Immature natural killer cell (primary cell): Measurements from ENCODE around the gene GATA5. TPM values are rescaled to one million over a fixed set of nuclear protein-coding genes. Genes with fewer than 3 reads are reported as not detected.

Source experiments
- DNase-seq, 3 donors: peaks; one replicate each; pipeline ENCODE4 v3.0.0; 2022; ENCODE audit warnings: mixed read lengths in 1 of 3
- H3K27ac Mint-ChIP-seq, 6 donors: one replicate each; pipeline ENCODE4 v1.8.0; 2020; ENCODE audit warnings: mixed read lengths in 6 of 6, mild to moderate bottlenecking in 5 of 6, inconsistent platforms in 4 of 6, moderate library complexity in 3 of 6
- H3K27me3 Mint-ChIP-seq, 3 donors: one replicate each; pipeline ENCODE4 v1.8.0; 2020 to 2021; ENCODE audit warnings: low read depth in 3 of 3, mild to moderate bottlenecking in 3 of 3, mixed read lengths in 3 of 3, moderate library complexity in 3 of 3, inconsistent platforms in 1 of 3
- H3K36me3 Mint-ChIP-seq, 3 donors: one replicate each; pipeline ENCODE4 v1.8.0; 2020; ENCODE audit warnings: mixed read lengths in 3 of 3, inconsistent platforms in 2 of 3, mild to moderate bottlenecking in 2 of 3
- H3K4me1 Mint-ChIP-seq, 2 donors: one replicate each; pipeline ENCODE4 v1.8.0; 2020; ENCODE audit warnings: inconsistent platforms in 2 of 2, mild to moderate bottlenecking in 2 of 2, mixed read lengths in 2 of 2, moderate library complexity in 1 of 2
- H3K4me3 Mint-ChIP-seq, 5 donors: one replicate each; pipeline ENCODE4 v1.8.0; 2020; ENCODE audit warnings: mild to moderate bottlenecking in 5 of 5, mixed read lengths in 5 of 5, inconsistent platforms in 3 of 5, moderate library complexity in 3 of 5
- H3K9me3 Mint-ChIP-seq, 6 donors: one replicate each; pipeline ENCODE4 v1.8.0; 2020; ENCODE audit warnings: mild to moderate bottlenecking in 6 of 6, mixed read lengths in 6 of 6, inconsistent platforms in 4 of 6, moderate library complexity in 3 of 6
- polyA plus RNA-seq, 3 donors: library from polyadenylated mRNA; unstranded; fragments of 300-500 nt; fragmentation: Illumina TruSeq; gene quantifications; one replicate each; pipeline ENCODE4 v1.2.3, GENCODE V29; 2021

The GATA5 gene
- polyA plus RNA-seq, 3 donors from 2014 or later = not detected

GRCh38 chr20:62477669-62478455 lies 2.1 kb upstream of the GATA5 start:
- H3K4me1 Mint-ChIP-seq = peaks cover 0 to 3% of the 10 kb centered on the region in 2 donors
- H3K4me3 Mint-ChIP-seq = no peak overlapping the region
- peaks cover 8 to 19% (median 11%) of the 10 kb centered on the region in 3 donors for H3K27me3 Mint-ChIP-seq
- H3K9me3 Mint-ChIP-seq = no peaks in the 10 kb centered on the region
- H3K27ac Mint-ChIP-seq = no peak overlapping the region
- no peaks in the 10 kb centered on the region for H3K36me3 Mint-ChIP-seq
- no peak for DNase-seq

- no peaks in the 10 kb centered on the region for H3K36me3 Mint-ChIP-seq
- DNase-seq = no peak
- no peak overlapping the region for H3K4me3 Mint-ChIP-seq
- peaks cover 8 to 23% (median 9%) of the 10 kb centered on the region in 3 donors for H3K27me3 Mint-ChIP-seq
- peaks cover 0 to 3% of the 10 kb centered on the region in 2 donors for H3K4me1 Mint-ChIP-seq
- no peak overlapping the region for H3K27ac Mint-ChIP-seq
- H3K9me3 Mint-ChIP-seq = no peaks in the 10 kb centered on the region
These were observed 452 bp upstream of the GATA5 start for GRCh38 chr20:62476056-62476838.

GRCh38 chr20:62475027-62475771 lies 596 bp downstream of the GATA5 start:
- Mint-ChIP-seq H3K27me3 (peaks cover 9 to 23% (median 9%) of the 10 kb centered on the region in 3 donors), H3K27ac (no peak overlapping the region), H3K4me3 (no peak overlapping the region), H3K36me3 (no peaks in the 10 kb centered on the region), H3K9me3 (no peaks in the 10 kb centered on the region), H3K4me1 (peaks cover 0 to 3% of the 10 kb centered on the region in 2 donors)
- DNase-seq = no peak

- H3K9me3 Mint-ChIP-seq = no peaks in the 10 kb centered on the region
- no peak for DNase-seq
- H3K27me3 Mint-ChIP-seq = peaks cover 8 to 23% (median 10%) of the 10 kb centered on the region in 3 donors
- H3K27ac Mint-ChIP-seq = no peak overlapping the region
- peaks cover 0 to 3% of the 10 kb centered on the region in 2 donors for H3K4me1 Mint-ChIP-seq
- no peaks in the 10 kb centered on the region for H3K36me3 Mint-ChIP-seq
- no peak overlapping the region for H3K4me3 Mint-ChIP-seq
These were observed 1.2 kb downstream of the GATA5 start for GRCh38 chr20:62474604-62475026.

DNA sequence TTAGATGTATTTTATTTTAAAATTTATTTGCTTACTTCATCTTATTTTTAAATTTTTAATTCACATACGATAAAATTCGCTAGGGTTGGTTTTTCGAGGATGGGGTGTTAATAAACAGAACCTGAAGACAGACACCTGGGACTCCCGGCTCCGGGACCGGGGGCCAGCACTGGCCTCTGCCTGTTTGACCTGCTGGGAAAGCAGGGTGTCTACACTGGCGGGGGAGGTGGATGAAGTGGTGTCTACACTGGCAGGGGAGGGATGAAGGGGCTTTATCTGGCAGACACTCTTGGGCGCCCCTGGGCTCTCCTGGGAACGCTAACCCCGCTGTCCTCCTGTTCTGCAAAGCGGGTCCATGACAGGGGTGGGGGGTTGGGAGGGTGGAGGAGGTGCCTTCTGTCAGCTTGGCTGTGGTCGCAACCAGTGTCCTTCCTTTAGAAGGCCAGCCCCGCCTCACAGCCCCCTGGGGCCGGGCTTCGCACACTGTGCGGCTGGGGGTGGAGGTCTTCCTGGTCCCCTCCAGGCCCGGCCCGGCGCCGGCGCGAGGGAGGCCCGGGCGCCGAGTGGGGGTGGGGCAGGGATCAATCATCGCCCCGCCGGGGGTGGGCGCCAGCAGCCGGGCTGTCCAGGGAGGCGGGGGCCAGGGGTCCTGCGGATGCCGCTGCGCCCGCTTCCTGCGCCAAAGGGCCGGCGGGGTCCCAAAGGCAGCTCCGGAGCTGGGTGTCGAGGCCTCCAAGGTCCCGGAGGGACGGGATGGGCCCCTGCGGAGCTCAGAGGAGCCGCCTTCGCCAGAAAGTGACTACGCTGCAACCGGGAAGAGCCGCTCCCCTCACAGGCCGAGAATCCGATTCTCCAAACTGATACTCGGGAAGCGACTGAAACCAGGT lies 1.8 kb downstream of the GATA5 start:
- peaks cover 0 to 2% of the 10 kb centered on the region in 2 donors for H3K4me1 Mint-ChIP-seq
- H3K9me3 Mint-ChIP-seq = no peaks in the 10 kb centered on the region
- H3K27ac Mint-ChIP-seq = no peak overlapping the region
- no peaks in the 10 kb centered on the region for H3K36me3 Mint-ChIP-seq
- H3K4me3 Mint-ChIP-seq = no peak overlapping the region
- DNase-seq = no peak
- H3K27me3 Mint-ChIP-seq = peaks cover 3 to 17% (median 6%) of the 10 kb centered on the region in 3 donors

- Mint-ChIP-seq H3K27ac (no peak overlapping the region), H3K4me1 (peaks cover 0 to 2% of the 10 kb centered on the region in 2 donors), H3K4me3 (no peak overlapping the region), H3K9me3 (no peaks in the 10 kb centered on the region), H3K27me3 (peaks cover 3 to 13% (median 6%) of the 10 kb centered on the region in 3 donors), H3K36me3 (no peaks in the 10 kb centered on the region)
- DNase-seq = no peak
These were observed 2.7 kb downstream of the GATA5 start for GRCh38 chr20:62472941-62473585.

GRCh38 chr20:62472138-62472940 lies 3.5 kb downstream of the GATA5 start:
- Mint-ChIP-seq H3K4me3 (no peak overlapping the region), H3K9me3 (no peaks in the 10 kb centered on the region), H3K27ac (no peak overlapping the region), H3K27me3 (peaks cover 3 to 11% (median 4%) of the 10 kb centered on the region in 3 donors), H3K36me3 (no peaks in the 10 kb centered on the region), H3K4me1 (peaks cover 0 to 2% of the 10 kb centered on the region in 2 donors)
- no peak for DNase-seq

DNA sequence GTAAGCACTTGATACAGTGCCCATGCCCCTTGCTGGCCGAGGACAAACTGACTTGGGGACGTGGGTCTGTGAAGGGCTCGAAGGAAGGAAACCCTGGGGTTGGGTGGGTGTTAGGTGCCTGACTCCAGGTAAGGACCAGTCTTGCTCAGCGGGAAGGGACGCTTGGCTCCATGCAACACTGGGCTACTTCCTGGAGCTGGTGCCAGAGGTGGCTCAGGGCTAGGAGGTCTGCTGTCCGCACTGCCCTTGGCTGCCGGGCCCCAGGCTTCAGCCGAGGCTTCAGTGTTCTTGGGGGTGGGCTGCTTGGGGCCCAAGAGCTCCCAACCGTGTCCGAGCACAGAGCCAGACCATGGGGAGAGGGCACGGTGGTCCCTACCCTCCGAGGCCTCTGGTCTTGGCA lies 5.3 kb downstream of the GATA5 start:
- Mint-ChIP-seq H3K36me3 (no peaks in the 10 kb centered on the region), H3K27ac (no peak overlapping the region), H3K4me1 (no peaks in the 10 kb centered on the region), H3K9me3 (no peaks in the 10 kb centered on the region), H3K27me3 (peaks cover 3 to 4% (median 3%) of the 10 kb centered on the region in 3 donors), H3K4me3 (no peak overlapping the region)
- DNase-seq = no peak

- no peak for DNase-seq
- no peaks in the 10 kb centered on the region for H3K9me3 Mint-ChIP-seq
- no peaks in the 10 kb centered on the region for H3K36me3 Mint-ChIP-seq
- H3K4me1 Mint-ChIP-seq = no peaks in the 10 kb centered on the region
- no peak overlapping the region for H3K27ac Mint-ChIP-seq
- H3K4me3 Mint-ChIP-seq = peak overlapping the region in 1 of 5 donors; percentile 13
- peaks cover 3 to 4% (median 3%) of the 10 kb centered on the region in 3 donors for H3K27me3 Mint-ChIP-seq
These were observed 5.8 kb downstream of the GATA5 start for GRCh38 chr20:62470001-62470400.

- peaks cover 3 to 4% (median 3%) of the 10 kb centered on the region in 3 donors for H3K27me3 Mint-ChIP-seq
- DNase-seq = no peak
- H3K9me3 Mint-ChIP-seq = no peaks in the 10 kb centered on the region
- H3K4me3 Mint-ChIP-seq = no peak overlapping the region
- H3K27ac Mint-ChIP-seq = no peak overlapping the region
- H3K4me1 Mint-ChIP-seq = no peaks in the 10 kb centered on the region
- H3K36me3 Mint-ChIP-seq = no peaks in the 10 kb centered on the region
These were observed 6.4 kb downstream of the GATA5 start for GRCh38 chr20:62469352-62469751.

GRCh38 chr20:62466806-62467537 lies 8.8 kb downstream of the GATA5 start:
- DNase-seq = no peak
- Mint-ChIP-seq H3K4me3 (no peak overlapping the region), H3K36me3 (no peaks in the 10 kb centered on the region), H3K4me1 (no peaks in the 10 kb centered on the region), H3K27me3 (peaks cover 0 to 3% (median 1%) of the 10 kb centered on the region in 3 donors), H3K9me3 (no peaks in the 10 kb centered on the region), H3K27ac (no peak overlapping the region)
